Hepatocyte (in vitro differentiated cells): Measurements from ENCODE around the gene CYFIP1. TPM values are rescaled to one million over a fixed set of nuclear protein-coding genes. Genes with fewer than 3 reads are reported as not detected.
A peak's percentile ranks its signal among the peaks of the same experiment; 100 is the strongest.

Experiments used
- DNase-seq: peaks from one replicate; pipeline ENCODE4 v3.0.0-alpha.2; 2016; ENCODE audit warnings: low spot score
- H2AFZ ChIP-seq: fragments of 200-600 bp; sonication (generic); 2 replicates; pipeline ENCODE4 v1.6.0; 2016; ENCODE audit warnings: antibody characterized with exemption, mild to moderate bottlenecking
- H3K27ac ChIP-seq: fragments of 200-600 bp; sonication (generic); 2 replicates; pipeline ENCODE4 v1.5.1; 2016; ENCODE audit warnings: mild to moderate bottlenecking
- H3K27me3 ChIP-seq: fragments of 200-600 bp; sonication (generic); 2 replicates; pipeline ENCODE4 v1.6.1; 2016
- H3K36me3 ChIP-seq: fragments of 200-600 bp; sonication (generic); replicated peaks from 2 replicates; pipeline ENCODE4 v1.5.1; 2016; ENCODE audit warnings: low read depth; ENCODE audit not compliant: insufficient read depth
- H3K4me1 ChIP-seq: fragments of 200-600 bp; sonication (generic); 2 replicates; pipeline ENCODE4 v1.5.1; 2016; ENCODE audit warnings: mild to moderate bottlenecking, moderate library complexity; ENCODE audit not compliant: insufficient read depth
- H3K4me2 ChIP-seq: fragments of 200-600 bp; sonication (generic); 2 replicates; pipeline ENCODE4 v1.6.0; 2016
- H3K4me3 ChIP-seq: fragments of 200-600 bp; sonication (generic); 2 replicates; pipeline ENCODE4 v1.5.1; 2016; ENCODE audit warnings: mild to moderate bottlenecking
- H3K79me2 ChIP-seq: fragments of 200-600 bp; sonication (generic); 2 replicates; pipeline ENCODE4 v1.6.0; 2017; ENCODE audit warnings: mild to moderate bottlenecking
- H3K9me2 ChIP-seq: fragments of 200-600 bp; sonication (generic); replicated peaks from 2 replicates; pipeline ENCODE4 v1.6.0; 2017; ENCODE audit warnings: mild to moderate bottlenecking; ENCODE audit not compliant: insufficient read depth
- H3K9me3 ChIP-seq: fragments of 200-600 bp; sonication (generic); 2 replicates; pipeline ENCODE4 v1.5.1; 2016; ENCODE audit warnings: low read depth, mild to moderate bottlenecking
- H4K20me1 ChIP-seq: fragments of 200-600 bp; sonication (generic); 2 replicates; pipeline ENCODE4 v1.6.0; 2016; ENCODE audit warnings: mild to moderate bottlenecking; ENCODE audit not compliant: insufficient read depth, poor library complexity, severe bottlenecking
- CTCF ChIP-seq: fragments of 200-600 bp; sonication (generic); IDR thresholded peaks from 2 replicates; pipeline ENCODE4 v1.5.1; 2016; ENCODE audit warnings: antibody characterized with exemption, mild to moderate bottlenecking; ENCODE audit not compliant: poor library complexity
- EZH2 ChIP-seq: fragments of 200-600 bp; sonication (generic); IDR thresholded peaks from 2 replicates; pipeline ENCODE4 v1.6.1; 2016; ENCODE audit warnings: antibody characterized with exemption, mild to moderate bottlenecking, borderline replicate concordance
- EZH2phosphoT487 ChIP-seq: fragments of 200-600 bp; sonication (generic); IDR thresholded peaks from one replicate; pipeline ENCODE4 v1.6.1; 2018; ENCODE audit warnings: antibody characterized with exemption, mild to moderate bottlenecking, low read depth, moderate library complexity; ENCODE audit not compliant: unreplicated experiment, severe bottlenecking
- WGBS: methylation state at CpG from one replicate; pipeline ENCODE4 v1.1.6; 2016; ENCODE audit warnings: low lambda C conversion rate; ENCODE audit errors: missing lambda C conversion rate; 5-methylcytosine and 5-hydroxymethylcytosine counted together
- polyA plus RNA-seq: library from polyadenylated mRNA; unstranded; fragments of >200 nt; fragmentation: Nextera tagmentation; extraction: Ambion mirVana; gene quantifications from 2 replicates; pipeline ENCODE4 v1.2.1, GENCODE V29; 2016
- total RNA-seq: library from RNA; depleted of rRNA; stranded (reverse); fragments of >200 nt; gene quantifications from 2 replicates; pipeline ENCODE4 v1.2.3, GENCODE V29; 2014

Gene CYFIP1
- total and polyA plus RNA-seq, 2 experiments from 2014 or later = 73.4 to 92.2 TPM

DNA sequence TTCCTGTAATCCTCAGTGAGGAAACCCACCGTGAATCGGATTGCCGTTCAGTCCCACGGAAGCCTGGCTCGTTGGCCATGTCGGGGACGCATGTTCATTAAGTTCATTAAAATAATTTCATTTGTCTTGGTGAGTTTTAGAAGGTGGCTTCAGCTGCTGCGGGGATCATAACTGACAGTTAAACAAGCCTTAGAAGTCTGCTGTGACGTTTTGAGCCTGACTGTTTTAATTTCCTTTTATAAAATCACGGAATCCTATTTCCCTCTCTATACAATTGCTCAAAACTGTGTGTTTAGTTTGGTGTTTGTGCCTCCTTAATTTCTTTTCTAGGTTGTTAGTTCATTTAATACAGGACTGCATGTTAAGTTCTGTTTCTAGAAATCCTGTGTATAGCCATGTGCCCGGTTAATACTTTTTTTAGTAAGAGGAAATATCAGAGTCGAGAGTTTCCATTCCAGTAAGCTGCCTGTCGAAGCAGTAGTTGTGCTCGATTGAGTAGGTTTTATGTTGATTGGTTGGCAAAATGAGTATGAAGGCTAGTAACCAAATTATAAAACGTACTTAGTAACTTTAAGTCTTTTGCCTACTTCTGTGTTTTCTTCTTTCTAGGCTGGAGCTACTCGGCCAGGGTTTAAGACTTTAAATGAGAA, 141.0 kb downstream of the CYFIP1 start:
- peaks cover 2% of the 10 kb centered on the region for H3K36me3 ChIP-seq
- H3K27me3 ChIP-seq = no peaks in the 10 kb centered on the region
- H3K79me2 ChIP-seq = peaks cover 53% of the 10 kb centered on the region
- H4K20me1 ChIP-seq = peaks cover 14% of the 10 kb centered on the region
- H3K9me3 ChIP-seq = no peaks in the 10 kb centered on the region
- peaks cover 8% of the 10 kb centered on the region for H3K4me1 ChIP-seq
- peak overlapping the region; percentile 63 for H3K4me3 ChIP-seq
- DNase-seq = no peak
- no peak for TF ChIP-seq EZH2phosphoT487
- peak overlapping the region; percentile 74 for H2AFZ ChIP-seq
- no peaks in the 10 kb centered on the region for H3K9me2 ChIP-seq
- 2% methylated on average over 16 of the region's 16 CpGs for WGBS
- H3K27ac ChIP-seq = peak overlapping the region; percentile 96
- peak overlapping the region; percentile 82 for H3K4me2 ChIP-seq

GRCh38 chr15:22838292-22839042, 141.7 kb downstream of the CYFIP1 start, which contains the start of gene NIPA2:
NIPA2 (plus strand) TSS chr15:22838666; CDS start chr15:22851732, 13,066 bp downstream.
- peak within 1 kb of the TSS; percentile 82 for H3K4me2 ChIP-seq
- TF ChIP-seq CTCF = no peak
- no peak for TF ChIP-seq EZH2
- no peak for TF ChIP-seq EZH2phosphoT487
- H3K9me3 ChIP-seq = no peaks in the 10 kb centered on the region
- peak; percentile 99 for DNase-seq
- WGBS = under 1% methylated on average over 79 of the region's 83 CpGs
- H3K27ac ChIP-seq = peak within 1 kb of the TSS; percentile 96
- H4K20me1 ChIP-seq = peaks cover 14% of the 10 kb centered on the region
- peak within 1 kb of the TSS; percentile 74 for H2AFZ ChIP-seq
- no peaks in the 10 kb centered on the region for H3K36me3 ChIP-seq
- H3K27me3 ChIP-seq = no peaks in the 10 kb centered on the region
- H3K4me1 ChIP-seq = peaks cover 8% of the 10 kb centered on the region
- peaks cover 46% of the 10 kb centered on the region for H3K79me2 ChIP-seq
- peak within 1 kb of the TSS; percentile 63 for H3K4me3 ChIP-seq
- no peaks in the 10 kb centered on the region for H3K9me2 ChIP-seq

DNA sequence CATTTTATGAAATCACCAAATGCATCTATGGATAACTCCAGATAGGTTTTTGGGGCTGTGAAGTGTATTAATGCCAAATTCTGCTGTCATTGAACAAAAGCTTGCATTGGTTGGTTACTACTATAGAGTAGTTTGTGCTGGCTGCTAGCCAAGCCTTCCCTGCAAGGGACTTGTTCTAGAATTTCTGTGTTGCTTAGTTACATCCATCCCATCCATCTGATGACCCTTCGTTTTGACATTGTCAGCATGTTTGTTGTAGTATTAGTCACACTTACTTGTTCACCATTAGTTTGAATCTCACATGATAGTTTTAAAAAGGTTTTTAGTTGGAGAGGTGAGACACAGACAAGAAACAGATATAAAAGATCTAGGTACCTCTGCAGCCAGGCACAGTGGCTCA, 148.7 kb downstream of the CYFIP1 start:
- Histone ChIP-seq H3K36me3 (no peaks in the 10 kb centered on the region), H3K27ac (no peak overlapping the region), H2AFZ (no peak overlapping the region), H3K9me3 (no peaks in the 10 kb centered on the region), H3K27me3 (no peaks in the 10 kb centered on the region), H3K9me2 (no peaks in the 10 kb centered on the region), H3K79me2 (no peaks in the 10 kb centered on the region), H3K4me1 (no peaks in the 10 kb centered on the region), H3K4me3 (no peak overlapping the region), H3K4me2 (no peak overlapping the region), H4K20me1 (no peaks in the 10 kb centered on the region)
- no peak for DNase-seq
- no peak for TF ChIP-seq EZH2phosphoT487
- no peak for TF ChIP-seq CTCF
- TF ChIP-seq EZH2 = no peak
- WGBS = 58% methylated on average over 1 of the region's 1 CpG

- H3K4me1 ChIP-seq = no peaks in the 10 kb centered on the region
These were observed 153.0 kb downstream of the CYFIP1 start for GRCh38 chr15:22827125-22827524.

More at GRCh38 chr15:22827125-22827524, 153.0 kb downstream of the CYFIP1 start:
- H3K9me2 ChIP-seq = no peaks in the 10 kb centered on the region
- no peaks in the 10 kb centered on the region for H3K27me3 ChIP-seq
- no peak overlapping the region for H3K4me3 ChIP-seq
- no peak overlapping the region for H2AFZ ChIP-seq
- DNase-seq = no peak
- H3K79me2 ChIP-seq = no peaks in the 10 kb centered on the region
- no peaks in the 10 kb centered on the region for H3K9me3 ChIP-seq
- WGBS = 42% methylated on average over 1 of the region's 1 CpG
- H3K36me3 ChIP-seq = no peaks in the 10 kb centered on the region
- H3K4me2 ChIP-seq = no peak overlapping the region
- no peak overlapping the region for H3K27ac ChIP-seq
- no peaks in the 10 kb centered on the region for H4K20me1 ChIP-seq
- no peak for TF ChIP-seq CTCF
- no peak for TF ChIP-seq EZH2
- no peak for TF ChIP-seq EZH2phosphoT487
